HEK293 (cell line): Measurements from ENCODE around the gene STAP1.

Experiments
- CTCF ChIA-PET: fragments of 350-600 bp; formaldehyde crosslinking; extraction: SDS; loops from one replicate; lab custom pipeline; 2021; ENCODE audit warnings: antibody characterized with exemption; lab: Yijun Ruan, JAX
- POLR2A ChIA-PET: fragments of 300-600 bp; formaldehyde crosslinking; extraction: SDS; loops from one replicate; lab custom pipeline; 2020; ENCODE audit warnings: antibody characterized with exemption, inconsistent platforms; lab: Yijun Ruan, JAX
- H3K27ac ChIP-seq: fragments of 200-500 bp; sonication (Bioruptor generic); 2 replicates; pipeline ENCODE4 v1.5.1; 2014; ENCODE audit warnings: low read depth, low read length, control low read depth, inconsistent platforms; ENCODE audit errors: extremely low read depth
- H3K36me3 ChIP-seq, 2 experiments: fragments of 200-500 bp in 1 of 2; sonication (Bioruptor generic) in 1 of 2; 1 replicate in 1 of 2; 2 replicates in 1 of 2; pipeline ENCODE4 v1.5.1; 2014 to 2017; ENCODE audit warnings: inconsistent platforms in 2 of 2, low read length in 2 of 2; ENCODE audit not compliant: control insufficient read depth in 2 of 2, insufficient read depth in 1 of 2
- H3K4me1 ChIP-seq: fragments of 200-500 bp; sonication (Bioruptor generic); 2 replicates; pipeline ENCODE4 v1.5.1; 2014; ENCODE audit warnings: mild to moderate bottlenecking, low read length, inconsistent platforms; ENCODE audit not compliant: control insufficient read depth, insufficient read depth
- H3K4me3 ChIP-seq: 2 replicates; pipeline ENCODE4 v1.5.1; 2011; ENCODE audit warnings: low read depth, mild to moderate bottlenecking, control low read depth, low read length, moderate library complexity
- H3K9me3 ChIP-seq: fragments of 200-500 bp; sonication (Bioruptor generic); 2 replicates; pipeline ENCODE4 v1.5.1; 2014; ENCODE audit warnings: low read depth, low read length, inconsistent platforms; ENCODE audit not compliant: control insufficient read depth, insufficient read depth
- KLF1 ChIP-seq: fragments of 450-650 bp; formaldehyde crosslinking; IDR thresholded peaks from 2 replicates; pipeline ENCODE4 v1.5.1; 2016; ENCODE audit warnings: missing biosample characterization, missing genetic modification characterization
- KLF7 ChIP-seq: fragments of 450-650 bp; formaldehyde crosslinking; IDR thresholded peaks from 2 replicates; pipeline ENCODE4 v1.5.1; 2016; ENCODE audit warnings: missing biosample characterization, missing genetic modification characterization, borderline replicate concordance
- OVOL3 ChIP-seq: fragments of 450-650 bp; formaldehyde crosslinking; IDR thresholded peaks from 2 replicates; pipeline ENCODE4 v1.5.1; 2016; ENCODE audit warnings: missing biosample characterization, missing genetic modification characterization
- SP2 ChIP-seq: fragments of 450-650 bp; formaldehyde crosslinking; IDR thresholded peaks from 2 replicates; pipeline ENCODE4 v1.5.1; 2016; ENCODE audit warnings: missing biosample characterization, missing genetic modification characterization
- SP3 ChIP-seq: fragments of 450-650 bp; formaldehyde crosslinking; IDR thresholded peaks from 2 replicates; pipeline ENCODE4 v1.5.1; 2016; ENCODE audit warnings: missing biosample characterization, missing genetic modification characterization
- WT1 ChIP-seq: fragments of 450-650 bp; formaldehyde crosslinking; IDR thresholded peaks from 2 replicates; pipeline ENCODE4 v1.5.1; 2016; ENCODE audit warnings: missing biosample characterization, missing genetic modification characterization
- YY2 ChIP-seq: fragments of 450-650 bp; formaldehyde crosslinking; IDR thresholded peaks from 2 replicates; pipeline ENCODE4 v1.5.1; 2016; ENCODE audit warnings: missing biosample characterization, missing genetic modification characterization
- ZBTB21 ChIP-seq: fragments of 450-650 bp; formaldehyde crosslinking; IDR thresholded peaks from 2 replicates; pipeline ENCODE4 v1.5.1; 2017; ENCODE audit warnings: missing biosample characterization, missing genetic modification characterization
- ZFP69B ChIP-seq: fragments of 450-650 bp; formaldehyde crosslinking; IDR thresholded peaks from 2 replicates; pipeline ENCODE4 v1.5.1; 2016; ENCODE audit warnings: missing biosample characterization, missing genetic modification characterization
- ZIC2 ChIP-seq: fragments of 450-650 bp; formaldehyde crosslinking; IDR thresholded peaks from 2 replicates; pipeline ENCODE4 v1.5.1; 2016; ENCODE audit warnings: missing biosample characterization, missing genetic modification characterization
- ZNF114 ChIP-seq: fragments of 450-650 bp; formaldehyde crosslinking; IDR thresholded peaks from 2 replicates; pipeline ENCODE4 v1.5.0; 2017; ENCODE audit warnings: missing biosample characterization, missing genetic modification characterization
- ZNF146 ChIP-seq: fragments of 450-650 bp; formaldehyde crosslinking; IDR thresholded peaks from 2 replicates; pipeline ENCODE4 v1.5.1; 2016; ENCODE audit warnings: missing biosample characterization, missing genetic modification characterization
- ZNF19 ChIP-seq: fragments of 450-650 bp; formaldehyde crosslinking; IDR thresholded peaks from 2 replicates; pipeline ENCODE4; 2016; ENCODE audit warnings: missing biosample characterization, missing genetic modification characterization, low read depth
- ZNF23 ChIP-seq: fragments of 450-650 bp; formaldehyde crosslinking; IDR thresholded peaks from 2 replicates; pipeline ENCODE4 v1.5.1; 2016; ENCODE audit warnings: missing biosample characterization, missing genetic modification characterization, borderline replicate concordance
- ZNF274 ChIP-seq, 2 experiments: fragments of 200-500 bp in 1 of 2; fragments of 450-650 bp in 1 of 2; sonication (Bioruptor generic) in 1 of 2; formaldehyde crosslinking in 1 of 2; IDR thresholded peaks; 2 replicates each; pipeline versions ENCODE4 v1.5.1 to v1.6.1; 2014 to 2016; ENCODE audit warnings: borderline replicate concordance in 1 of 2, inconsistent platforms in 1 of 2, low read length in 1 of 2, missing biosample characterization in 1 of 2, missing genetic modification characterization in 1 of 2
- ZNF585B ChIP-seq: fragments of 450-650 bp; formaldehyde crosslinking; IDR thresholded peaks from 2 replicates; pipeline ENCODE4 v1.5.1; 2016; ENCODE audit warnings: missing biosample characterization, missing genetic modification characterization
- ZNF701 ChIP-seq: fragments of 450-650 bp; formaldehyde crosslinking; IDR thresholded peaks from 2 replicates; pipeline ENCODE4 v1.5.1; 2016; ENCODE audit warnings: missing biosample characterization, missing genetic modification characterization
- ZNF791 ChIP-seq: fragments of 450-650 bp; formaldehyde crosslinking; IDR thresholded peaks from 2 replicates; pipeline ENCODE4 v1.5.1; 2016; ENCODE audit warnings: missing biosample characterization, missing genetic modification characterization
- ZNF843 ChIP-seq: fragments of 450-650 bp; formaldehyde crosslinking; IDR thresholded peaks from 2 replicates; pipeline ENCODE4 v1.5.1; 2016; ENCODE audit warnings: missing biosample characterization, missing genetic modification characterization
- TF ChIP-seq, protein P1 (sequence below): fragments of 450-650 bp; formaldehyde crosslinking; IDR thresholded peaks from 2 replicates; pipeline ENCODE4 v1.5.1; 2016; ENCODE audit warnings: missing biosample characterization, missing genetic modification characterization
- TF ChIP-seq, protein P2 (sequence below): fragments of 450-650 bp; formaldehyde crosslinking; IDR thresholded peaks from 2 replicates; pipeline ENCODE4 v1.5.1; 2016; ENCODE audit warnings: missing biosample characterization, missing genetic modification characterization
- TF ChIP-seq, protein P3 (sequence below): fragments of 450-650 bp; formaldehyde crosslinking; IDR thresholded peaks from 2 replicates; pipeline ENCODE4 v1.5.1; 2017; ENCODE audit warnings: missing biosample characterization, missing genetic modification characterization
- TF ChIP-seq, protein P4 (sequence below): fragments of 450-650 bp; formaldehyde crosslinking; IDR thresholded peaks from 2 replicates; pipeline ENCODE4 v1.5.1; 2017; ENCODE audit warnings: missing biosample characterization, missing genetic modification characterization
- TF ChIP-seq, protein P5 (sequence below): fragments of 450-650 bp; formaldehyde crosslinking; IDR thresholded peaks from 2 replicates; pipeline ENCODE4 v1.5.1; 2017; ENCODE audit warnings: missing biosample characterization, missing genetic modification characterization

STAP1 gene

DNA sequence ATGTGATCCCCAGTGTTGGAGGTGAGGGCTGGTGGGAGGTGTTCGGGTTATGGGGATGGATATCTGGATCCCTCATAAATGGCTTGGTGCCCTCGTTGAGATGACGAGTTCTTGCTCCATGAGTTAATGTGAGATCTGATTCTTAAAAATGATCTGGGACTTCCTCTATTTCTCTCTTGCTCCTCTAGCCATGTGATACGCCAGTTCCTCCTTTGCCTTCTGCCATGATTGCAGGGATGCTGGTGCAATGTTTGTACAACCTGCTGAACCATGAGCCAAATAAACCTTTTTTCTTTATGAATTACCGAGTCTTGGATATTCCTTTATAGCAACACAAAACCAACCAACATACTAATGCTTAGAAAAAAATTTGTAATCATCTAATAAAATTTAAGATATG, 56.6 kb downstream of the STAP1 start:
- H3K9me3 ChIP-seq: no peaks in the 10 kb centered on the region
- no peak overlapping the region for H3K4me3 ChIP-seq
- TF ChIP-seq ZNF701 (tag by site-specific recombination): no peak
- TF ChIP-seq KLF7 (tag by site-specific recombination): no peak
- no peak for TF ChIP-seq ZNF791 (tag by site-specific recombination)
- TF ChIP-seq, protein P1, sequence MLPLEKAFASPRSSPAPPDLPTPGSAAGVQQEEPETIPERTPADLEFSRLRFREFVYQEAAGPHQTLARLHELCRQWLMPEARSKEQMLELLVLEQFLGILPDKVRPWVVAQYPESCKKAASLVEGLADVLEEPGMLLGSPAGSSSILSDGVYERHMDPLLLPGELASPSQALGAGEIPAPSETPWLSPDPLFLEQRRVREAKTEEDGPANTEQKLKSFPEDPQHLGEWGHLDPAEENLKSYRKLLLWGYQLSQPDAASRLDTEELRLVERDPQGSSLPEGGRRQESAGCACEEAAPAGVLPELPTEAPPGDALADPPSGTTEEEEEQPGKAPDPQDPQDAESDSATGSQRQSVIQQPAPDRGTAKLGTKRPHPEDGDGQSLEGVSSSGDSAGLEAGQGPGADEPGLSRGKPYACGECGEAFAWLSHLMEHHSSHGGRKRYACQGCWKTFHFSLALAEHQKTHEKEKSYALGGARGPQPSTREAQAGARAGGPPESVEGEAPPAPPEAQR: no peak
- TF ChIP-seq KLF1 (tag by site-specific recombination): no peak
- TF ChIP-seq ZBTB21 (tag by site-specific recombination): no peak
- TF ChIP-seq ZNF585B (tag by site-specific recombination): no peak
- no peak for TF ChIP-seq ZNF19 (tag by site-specific recombination)
- TF ChIP-seq SP3 (tag by site-specific recombination): no peak
- TF ChIP-seq, protein P2, sequence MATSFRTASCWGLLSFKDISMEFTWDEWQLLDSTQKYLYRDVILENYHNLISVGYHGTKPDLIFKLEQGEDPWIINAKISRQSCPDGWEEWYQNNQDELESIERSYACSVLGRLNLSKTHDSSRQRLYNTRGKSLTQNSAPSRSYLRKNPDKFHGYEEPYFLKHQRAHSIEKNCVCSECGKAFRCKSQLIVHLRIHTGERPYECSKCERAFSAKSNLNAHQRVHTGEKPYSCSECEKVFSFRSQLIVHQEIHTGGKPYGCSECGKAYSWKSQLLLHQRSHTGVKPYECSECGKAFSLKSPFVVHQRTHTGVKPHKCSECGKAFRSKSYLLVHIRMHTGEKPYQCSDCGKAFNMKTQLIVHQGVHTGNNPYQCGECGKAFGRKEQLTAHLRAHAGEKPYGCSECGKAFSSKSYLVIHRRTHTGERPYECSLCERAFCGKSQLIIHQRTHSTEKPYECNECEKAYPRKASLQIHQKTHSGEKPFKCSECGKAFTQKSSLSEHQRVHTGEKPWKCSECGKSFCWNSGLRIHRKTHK: no peak
- no peak for TF ChIP-seq ZNF23 (tag by site-specific recombination)
- TF ChIP-seq ZNF114 (tag by site-specific recombination): no peak
- TF ChIP-seq, protein P3, sequence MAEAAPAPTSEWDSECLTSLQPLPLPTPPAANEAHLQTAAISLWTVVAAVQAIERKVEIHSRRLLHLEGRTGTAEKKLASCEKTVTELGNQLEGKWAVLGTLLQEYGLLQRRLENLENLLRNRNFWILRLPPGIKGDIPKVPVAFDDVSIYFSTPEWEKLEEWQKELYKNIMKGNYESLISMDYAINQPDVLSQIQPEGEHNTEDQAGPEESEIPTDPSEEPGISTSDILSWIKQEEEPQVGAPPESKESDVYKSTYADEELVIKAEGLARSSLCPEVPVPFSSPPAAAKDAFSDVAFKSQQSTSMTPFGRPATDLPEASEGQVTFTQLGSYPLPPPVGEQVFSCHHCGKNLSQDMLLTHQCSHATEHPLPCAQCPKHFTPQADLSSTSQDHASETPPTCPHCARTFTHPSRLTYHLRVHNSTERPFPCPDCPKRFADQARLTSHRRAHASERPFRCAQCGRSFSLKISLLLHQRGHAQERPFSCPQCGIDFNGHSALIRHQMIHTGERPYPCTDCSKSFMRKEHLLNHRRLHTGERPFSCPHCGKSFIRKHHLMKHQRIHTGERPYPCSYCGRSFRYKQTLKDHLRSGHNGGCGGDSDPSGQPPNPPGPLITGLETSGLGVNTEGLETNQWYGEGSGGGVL (tag by site-specific recombination): no peak
- no peak for TF ChIP-seq ZNF843
- no peak for TF ChIP-seq SP2 (tag by site-specific recombination)
- TF ChIP-seq ZNF146 (tag by site-specific recombination): no peak
- no peak for TF ChIP-seq ZFP69B
- no peak for TF ChIP-seq YY2 (tag by site-specific recombination)
- no peaks in the 10 kb centered on the region for H3K4me1 ChIP-seq
- peaks cover 0 to 40% of the 10 kb centered on the region in 2 experiments; a peak in 1 of 3 replicates for H3K36me3 ChIP-seq
- H3K27ac ChIP-seq: no peak overlapping the region
- ChIA-PET POLR2A (no interaction called here), CTCF (interaction anchor here (0.6 kb wide), 1 partner anchor 826 kb away, joined by 3 read pairs; no protein-coding TSS in a partner anchor)

DNA sequence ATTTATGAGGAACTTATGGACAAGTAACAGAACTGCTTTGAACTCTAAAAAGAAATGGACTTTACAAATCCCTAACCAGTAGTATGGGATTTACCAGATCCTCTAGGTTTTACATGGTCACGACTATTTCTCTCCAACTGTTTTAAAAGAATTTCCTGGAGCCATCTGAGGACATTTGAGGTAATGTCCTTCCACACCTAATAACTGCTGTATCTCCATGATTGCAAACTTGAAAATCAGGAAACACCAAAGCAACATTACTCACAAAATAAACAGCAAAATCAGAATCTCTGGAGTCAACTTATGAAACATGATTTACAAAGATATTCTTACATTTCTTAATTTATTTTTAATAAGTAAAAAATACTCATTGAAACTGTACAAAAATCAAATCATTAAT, 58.0 kb downstream of the STAP1 start:
- Histone ChIP-seq H3K9me3 (no peaks in the 10 kb centered on the region), H3K4me3 (no peak overlapping the region), H3K4me1 (no peaks in the 10 kb centered on the region), H3K27ac (no peak overlapping the region)
- ChIA-PET POLR2A (no interaction called here), CTCF (no interaction called here)
- TF ChIP-seq ZIC2 (tag by site-specific recombination): no peak
- TF ChIP-seq, protein P4, sequence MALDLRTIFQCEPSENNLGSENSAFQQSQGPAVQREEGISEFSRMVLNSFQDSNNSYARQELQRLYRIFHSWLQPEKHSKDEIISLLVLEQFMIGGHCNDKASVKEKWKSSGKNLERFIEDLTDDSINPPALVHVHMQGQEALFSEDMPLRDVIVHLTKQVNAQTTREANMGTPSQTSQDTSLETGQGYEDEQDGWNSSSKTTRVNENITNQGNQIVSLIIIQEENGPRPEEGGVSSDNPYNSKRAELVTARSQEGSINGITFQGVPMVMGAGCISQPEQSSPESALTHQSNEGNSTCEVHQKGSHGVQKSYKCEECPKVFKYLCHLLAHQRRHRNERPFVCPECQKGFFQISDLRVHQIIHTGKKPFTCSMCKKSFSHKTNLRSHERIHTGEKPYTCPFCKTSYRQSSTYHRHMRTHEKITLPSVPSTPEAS (tag by site-specific recombination): no peak
- TF ChIP-seq WT1 (tag by site-specific recombination): no peak
- TF ChIP-seq ZNF274 (IDR thresholded peaks at IDR 0.05; ENCODE audit: low read length): no peak
- no peak for TF ChIP-seq ZNF274 (tag by site-specific recombination; IDR thresholded peaks at IDR 0.05; ENCODE audit: borderline replicate concordance)
- TF ChIP-seq, protein P5, sequence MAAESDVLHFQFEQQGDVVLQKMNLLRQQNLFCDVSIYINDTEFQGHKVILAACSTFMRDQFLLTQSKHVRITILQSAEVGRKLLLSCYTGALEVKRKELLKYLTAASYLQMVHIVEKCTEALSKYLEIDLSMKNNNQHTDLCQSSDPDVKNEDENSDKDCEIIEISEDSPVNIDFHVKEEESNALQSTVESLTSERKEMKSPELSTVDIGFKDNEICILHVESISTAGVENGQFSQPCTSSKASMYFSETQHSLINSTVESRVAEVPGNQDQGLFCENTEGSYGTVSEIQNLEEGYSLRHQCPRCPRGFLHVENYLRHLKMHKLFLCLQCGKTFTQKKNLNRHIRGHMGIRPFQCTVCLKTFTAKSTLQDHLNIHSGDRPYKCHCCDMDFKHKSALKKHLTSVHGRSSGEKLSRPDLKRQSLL: no peak
- TF ChIP-seq OVOL3 (tag by site-specific recombination): no peak
- TF ChIP-seq, all 188 proteins: peak for 0
- peaks cover 4 to 54% of the 10 kb centered on the region in 2 experiments; a peak in 2 of 3 replicates for H3K36me3 ChIP-seq
